Choroid plexus epithelial cell (primary cell): Measurements from ENCODE around the gene PTPN7.
A peak's percentile ranks its signal among the peaks of the same experiment; 100 is the strongest.

Experiments used
- DNase-seq: peaks from one replicate; pipeline ENCODE4 v3.0.0-alpha.2; 2010; ENCODE audit warnings: low read depth
- H3K4me3 ChIP-seq: 2 replicates; pipeline ENCODE4 v1.5.1; 2011; ENCODE audit warnings: low read depth, mild to moderate bottlenecking, control low read depth, low read length, moderate library complexity
- TF ChIP-seq, protein P1 (sequence below): conservative IDR thresholded peaks from 2 replicates; pipeline ENCODE4 v1.5.1; 2011; ENCODE audit warnings: low read depth, mild to moderate bottlenecking, control low read depth, inconsistent platforms, low read length, moderate library complexity

The PTPN7 gene

DNA sequence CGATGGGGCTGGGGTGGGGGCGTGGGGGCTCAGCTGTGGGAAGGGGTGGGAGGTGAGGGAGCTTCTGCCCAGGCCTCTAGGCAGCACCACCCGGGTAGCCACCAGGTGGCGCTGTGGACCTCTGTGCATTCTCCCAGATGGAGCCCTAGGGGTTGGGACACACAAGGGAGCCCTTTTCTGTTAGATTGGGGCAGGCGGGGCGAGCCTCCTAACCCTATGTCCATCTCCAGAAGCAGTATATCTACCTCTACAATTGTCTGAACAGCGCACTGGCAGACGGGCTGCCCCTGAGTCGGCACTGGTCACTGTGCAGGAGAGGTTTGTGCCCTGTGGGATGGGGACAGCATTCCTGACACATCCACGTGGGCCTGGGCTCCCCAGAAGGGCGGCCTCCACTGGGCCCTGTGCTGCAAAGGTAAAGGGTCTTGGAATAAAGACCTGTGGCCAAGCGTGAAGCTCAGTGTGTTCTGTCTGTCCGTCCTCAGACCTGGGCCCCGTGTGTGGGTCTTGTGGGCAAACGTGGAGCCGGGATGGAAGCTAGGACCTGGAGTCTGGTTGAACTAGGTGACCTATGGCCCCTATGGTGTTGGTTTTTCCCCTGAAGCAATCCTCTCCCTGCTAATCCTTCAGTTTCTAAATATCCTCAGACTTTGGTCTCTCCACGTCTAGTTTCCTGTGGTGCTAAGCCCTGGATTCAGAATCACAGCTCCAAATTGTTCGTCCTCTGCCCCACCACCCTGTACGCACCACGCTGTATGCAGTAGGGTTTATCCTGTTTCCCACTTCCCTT lies 28.8 kb upstream of the PTPN7 start:
- DNase-seq: peak; percentile 66
- H3K4me3 ChIP-seq: no peak overlapping the region
- TF ChIP-seq, protein P1, sequence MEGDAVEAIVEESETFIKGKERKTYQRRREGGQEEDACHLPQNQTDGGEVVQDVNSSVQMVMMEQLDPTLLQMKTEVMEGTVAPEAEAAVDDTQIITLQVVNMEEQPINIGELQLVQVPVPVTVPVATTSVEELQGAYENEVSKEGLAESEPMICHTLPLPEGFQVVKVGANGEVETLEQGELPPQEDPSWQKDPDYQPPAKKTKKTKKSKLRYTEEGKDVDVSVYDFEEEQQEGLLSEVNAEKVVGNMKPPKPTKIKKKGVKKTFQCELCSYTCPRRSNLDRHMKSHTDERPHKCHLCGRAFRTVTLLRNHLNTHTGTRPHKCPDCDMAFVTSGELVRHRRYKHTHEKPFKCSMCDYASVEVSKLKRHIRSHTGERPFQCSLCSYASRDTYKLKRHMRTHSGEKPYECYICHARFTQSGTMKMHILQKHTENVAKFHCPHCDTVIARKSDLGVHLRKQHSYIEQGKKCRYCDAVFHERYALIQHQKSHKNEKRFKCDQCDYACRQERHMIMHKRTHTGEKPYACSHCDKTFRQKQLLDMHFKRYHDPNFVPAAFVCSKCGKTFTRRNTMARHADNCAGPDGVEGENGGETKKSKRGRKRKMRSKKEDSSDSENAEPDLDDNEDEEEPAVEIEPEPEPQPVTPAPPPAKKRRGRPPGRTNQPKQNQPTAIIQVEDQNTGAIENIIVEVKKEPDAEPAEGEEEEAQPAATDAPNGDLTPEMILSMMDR: peak; percentile 74

DNA sequence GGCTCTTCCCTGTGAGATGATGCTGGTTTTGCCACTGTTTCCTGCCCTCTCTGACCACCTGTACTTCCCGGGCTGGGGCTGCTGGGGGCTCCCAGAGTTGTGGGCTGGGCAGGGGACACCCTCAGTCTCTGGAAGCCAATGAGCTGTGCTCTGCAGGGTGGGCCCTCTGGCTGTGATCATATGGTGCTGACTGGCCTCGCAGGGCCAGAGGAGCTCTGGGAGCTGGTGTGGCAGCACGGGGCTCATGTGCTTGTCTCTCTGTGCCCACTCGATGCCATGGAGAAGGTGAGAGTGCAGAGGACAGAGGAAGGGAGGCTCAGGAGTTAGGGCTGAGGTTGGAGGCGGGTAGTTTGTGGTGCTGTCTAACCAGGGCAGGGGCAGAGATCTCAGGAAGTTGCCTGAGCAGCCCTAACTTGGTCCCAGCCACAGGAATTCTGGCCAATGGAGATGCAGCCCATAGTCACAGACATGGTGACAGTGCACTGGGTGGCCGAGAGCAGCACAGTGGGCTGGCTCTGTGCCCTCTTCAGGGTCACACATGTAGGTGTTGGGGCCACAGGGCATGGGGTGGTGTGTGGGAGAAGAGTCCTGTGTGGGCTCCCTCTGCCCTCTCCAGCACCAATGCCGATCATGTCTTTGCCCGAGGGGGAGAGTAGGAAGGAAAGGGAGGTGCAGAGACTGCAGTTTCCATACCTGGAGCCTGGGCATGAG lies 27.4 kb upstream of the PTPN7 start:
- H3K4me3 ChIP-seq: no peak overlapping the region
- TF ChIP-seq, protein P1: no peak
- DNase-seq: no peak

DNA sequence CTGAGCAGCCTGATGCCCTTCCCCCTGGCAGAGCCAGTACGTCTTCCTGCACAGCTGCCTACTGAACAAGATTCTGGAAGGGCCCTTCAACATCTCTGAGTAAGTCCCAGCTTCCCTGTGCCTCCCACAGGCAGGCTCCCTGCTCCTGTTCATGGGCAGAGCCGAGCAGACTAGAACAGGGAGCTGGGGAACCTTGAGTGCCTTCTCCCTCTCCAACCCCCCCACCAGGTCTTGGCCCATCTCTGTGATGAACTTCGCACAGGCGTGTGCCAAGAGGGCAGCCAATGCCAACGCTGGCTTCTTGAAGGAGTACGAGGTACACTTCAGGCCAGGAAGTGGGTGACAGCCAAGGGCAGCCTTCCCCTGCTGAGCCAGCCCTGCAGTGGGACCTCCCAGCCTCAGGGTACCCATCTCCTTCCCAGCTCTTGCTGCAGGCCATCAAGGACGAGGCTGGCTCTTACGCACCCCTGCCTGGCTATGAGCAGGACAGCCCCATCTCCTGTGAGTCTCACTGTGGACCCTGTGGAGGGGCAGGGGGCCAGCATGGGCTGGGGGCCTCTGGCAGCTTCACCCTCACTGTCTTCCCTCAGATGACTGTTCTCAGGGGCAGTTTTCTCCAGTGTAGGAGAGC lies 26.8 kb upstream of the PTPN7 start:
- H3K4me3 ChIP-seq: no peak overlapping the region
- DNase-seq: no peak
- TF ChIP-seq, protein P1: no peak

DNA sequence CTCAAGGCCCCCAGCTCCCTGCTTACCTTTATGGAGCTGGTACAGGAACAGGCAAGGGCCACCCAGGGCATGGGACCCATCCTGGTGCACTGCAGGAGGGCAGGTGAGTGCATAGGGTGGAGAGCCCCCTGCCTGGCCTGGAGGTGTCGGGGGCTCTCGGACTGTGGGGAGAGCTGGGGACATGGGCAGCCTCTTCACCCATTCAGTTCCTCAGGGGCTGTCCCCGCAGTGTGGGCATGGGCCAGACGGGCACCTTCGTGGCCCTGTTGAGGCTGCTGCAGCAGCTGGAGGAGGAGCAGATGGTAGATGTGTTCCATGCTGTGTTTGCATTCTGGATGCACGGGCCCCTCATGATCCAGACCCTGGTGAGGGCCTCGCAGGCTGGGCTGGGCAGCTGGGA lies 25.9 kb upstream of the PTPN7 start:
- TF ChIP-seq, protein P1: no peak
- H3K4me3 ChIP-seq: no peak overlapping the region
- DNase-seq: no peak

DNA sequence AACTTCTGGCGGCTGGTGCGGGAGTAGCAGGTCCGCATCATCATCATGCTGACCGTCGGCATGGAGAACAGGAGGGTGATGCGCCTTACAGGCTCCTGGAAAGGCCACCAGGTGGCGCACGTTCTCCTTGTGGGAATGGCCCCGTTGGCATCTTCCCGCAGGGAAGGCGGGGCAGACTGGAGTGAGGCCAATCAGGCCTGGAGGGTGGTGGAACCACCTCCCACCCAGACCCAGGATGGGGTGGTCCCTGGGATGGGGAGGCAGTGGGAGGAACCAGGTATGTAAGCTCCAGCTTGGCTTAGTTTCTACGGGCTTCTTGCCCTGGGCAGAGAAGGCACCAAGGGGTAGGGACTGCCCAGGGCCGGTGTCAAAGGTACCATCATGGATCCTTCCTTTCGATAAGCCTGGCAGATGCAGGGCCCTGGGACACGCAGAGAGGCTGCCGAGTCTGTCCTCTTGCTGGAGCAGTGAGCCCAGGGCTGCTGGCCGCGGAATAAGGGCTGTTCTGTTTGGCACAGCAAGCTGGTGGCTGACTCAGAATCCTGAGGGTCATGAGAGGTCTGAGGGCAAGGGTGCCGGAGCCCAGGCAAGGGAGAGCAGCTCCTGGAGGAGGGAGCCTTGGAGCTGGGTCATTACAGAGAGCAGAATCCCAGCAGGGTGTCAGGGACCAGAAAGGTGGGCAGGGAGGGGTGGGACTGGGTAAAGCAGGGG lies 24.5 kb upstream of the PTPN7 start:
- H3K4me3 ChIP-seq: no peak overlapping the region
- peak; percentile 91 for DNase-seq
- TF ChIP-seq, protein P1: peak; percentile 92

DNA sequence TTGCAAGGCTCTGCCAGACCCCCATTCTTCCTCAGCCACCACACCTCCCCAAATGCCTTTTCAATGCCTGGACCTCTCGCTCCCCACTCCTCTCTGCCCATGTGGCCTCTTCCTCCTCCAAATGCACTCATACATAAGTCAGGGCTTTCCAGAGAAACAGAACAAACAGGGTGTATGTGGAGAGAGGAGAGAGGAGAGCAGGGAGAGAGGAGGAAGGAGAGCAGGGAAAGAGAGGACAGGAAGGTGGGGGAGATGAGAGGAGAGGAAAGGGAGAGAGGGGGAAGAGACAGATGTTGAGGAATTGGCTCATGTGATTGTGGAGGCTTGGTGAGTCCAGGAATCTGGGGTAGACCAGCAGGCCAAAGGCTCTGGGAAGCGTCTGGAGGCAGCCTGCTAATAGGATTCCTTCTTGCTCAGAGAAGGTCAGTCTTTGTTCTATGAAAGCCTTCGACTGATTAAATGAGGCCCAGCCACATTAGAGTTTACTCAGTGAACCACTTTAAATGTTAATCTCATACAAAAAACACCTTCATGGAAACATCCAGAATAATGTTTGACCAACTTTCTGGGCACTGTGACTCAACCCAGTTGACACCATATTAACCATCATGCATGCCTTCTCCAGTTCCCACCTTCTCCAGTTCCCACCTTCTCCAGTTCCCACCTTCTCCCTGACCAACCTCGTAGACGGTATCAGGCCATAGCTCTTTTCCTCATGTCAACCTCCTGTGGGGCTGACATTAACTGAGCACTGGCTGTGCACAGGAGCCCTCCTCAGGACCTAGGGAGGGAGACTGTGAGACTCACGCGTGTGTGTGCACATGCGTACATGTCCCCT lies 21.9 kb upstream of the PTPN7 start:
- DNase-seq: no peak
- no peak overlapping the region for H3K4me3 ChIP-seq
- TF ChIP-seq, protein P1: no peak
